Ammon's horn (tissue), 1 donor: ENCODE measurements around the gene SORBS1.

Experiments used
- DNase-seq: peaks from one replicate; pipeline ENCODE4 v3.0.0-alpha.2; 2016; ENCODE audit warnings: low spot score

Gene SORBS1

DNA sequence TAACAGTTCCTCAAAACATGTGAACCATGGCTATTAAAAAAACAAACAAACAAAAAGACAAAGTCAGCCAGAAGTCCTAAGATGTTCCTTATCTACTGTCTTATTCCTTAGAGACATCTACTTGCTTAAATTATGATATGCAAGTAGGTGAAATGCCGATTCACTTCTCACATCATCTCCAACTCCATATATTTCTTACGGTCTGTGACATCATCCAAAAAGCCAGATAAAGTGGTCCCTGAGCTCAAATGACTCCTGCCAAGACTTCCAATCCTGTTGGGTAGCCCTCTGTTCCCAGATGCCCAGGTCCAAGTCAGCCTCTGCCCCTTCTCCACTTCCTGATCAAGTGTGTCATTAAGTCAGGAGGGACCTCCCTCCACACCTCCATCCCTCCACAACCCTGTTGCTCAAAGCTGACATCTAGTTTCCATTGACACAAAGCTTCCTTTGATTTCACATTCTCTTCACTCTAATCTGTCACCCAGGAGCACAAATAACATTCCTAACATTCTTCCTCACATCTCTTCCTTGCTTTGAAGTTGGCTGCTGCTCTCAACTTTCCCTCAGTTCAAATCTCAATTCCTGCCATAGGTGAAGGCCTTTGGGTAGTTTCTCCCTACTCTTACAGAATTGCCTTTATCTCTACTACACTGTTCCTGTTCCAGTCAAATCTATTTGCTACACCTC lies 214.3 kb downstream of the SORBS1 start:
- no peak for DNase-seq

DNA sequence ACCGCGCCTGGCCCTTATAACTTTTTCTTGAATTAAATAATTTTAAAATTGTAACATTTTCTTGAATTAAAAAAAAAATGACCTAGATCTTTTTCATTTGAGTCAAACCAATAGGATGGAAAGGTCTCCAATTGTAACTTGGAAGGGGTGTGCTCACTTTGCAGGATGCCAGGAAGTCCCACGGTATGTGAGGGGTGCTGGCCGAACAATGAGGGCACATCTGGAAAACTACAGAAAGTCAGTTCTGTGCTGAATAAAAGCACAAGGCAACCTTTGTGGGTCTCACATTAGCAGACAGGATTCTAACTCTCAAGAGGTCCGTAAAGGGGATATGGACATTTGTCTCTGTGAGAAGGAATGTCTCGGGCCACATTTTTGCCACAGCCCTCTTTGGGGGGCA lies 217.6 kb downstream of the SORBS1 start:
- no peak for DNase-seq

- no peak for DNase-seq
Measured at GRCh38 chr10:95341716-95342130, 219.4 kb downstream of the SORBS1 start.

GRCh38 chr10:95339863-95340262 lies 221.3 kb downstream of the SORBS1 start:
- no peak for DNase-seq

GRCh38 chr10:95337423-95338160 lies 223.6 kb downstream of the SORBS1 start:
- no peak for DNase-seq

GRCh38 chr10:95336702-95337101 lies 224.5 kb downstream of the SORBS1 start:
- DNase-seq: no peak

GRCh38 chr10:95335933-95336699 lies 225.1 kb downstream of the SORBS1 start:
- no peak for DNase-seq

- DNase-seq: no peak
Measured at GRCh38 chr10:95334805-95335144, 226.4 kb downstream of the SORBS1 start.

DNA sequence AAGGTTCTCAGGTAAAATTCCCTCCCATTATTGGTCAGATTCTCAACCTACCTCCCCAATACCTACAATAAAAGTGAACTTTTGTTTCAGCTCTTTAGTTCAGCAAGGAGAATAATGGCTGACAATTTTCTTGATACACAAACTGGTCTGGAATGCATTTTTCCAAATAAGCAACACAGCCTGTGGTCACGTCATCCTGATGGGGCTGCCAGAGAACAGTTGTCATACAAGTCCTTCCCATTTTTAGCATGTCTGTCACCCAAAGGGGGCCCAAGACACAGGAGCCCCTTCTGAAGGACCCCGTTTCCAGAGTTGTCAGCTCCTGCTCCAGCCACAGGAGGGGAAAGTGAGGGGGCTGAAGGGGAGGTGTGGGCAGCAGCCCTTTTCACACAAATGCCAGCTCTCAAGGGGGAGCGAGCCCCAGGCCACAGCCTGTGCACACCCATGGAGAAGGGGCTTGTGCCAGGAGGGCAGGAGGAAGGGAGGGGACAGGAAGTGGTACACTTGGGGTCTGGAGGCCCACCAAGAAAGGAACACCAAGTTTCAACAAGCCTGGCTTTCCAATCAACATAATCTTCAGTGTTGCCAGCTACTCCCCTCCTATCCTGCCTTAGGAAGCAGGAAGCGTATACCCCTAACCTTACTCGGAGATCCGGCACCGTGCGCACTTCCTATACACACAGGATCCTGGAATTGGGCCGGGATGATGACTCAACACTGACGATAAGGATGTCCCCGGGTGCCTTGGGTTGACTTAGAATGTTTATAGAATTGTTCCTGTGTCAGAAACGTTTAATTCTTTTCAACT lies 227.0 kb downstream of the SORBS1 start:
- no peak for DNase-seq

DNA sequence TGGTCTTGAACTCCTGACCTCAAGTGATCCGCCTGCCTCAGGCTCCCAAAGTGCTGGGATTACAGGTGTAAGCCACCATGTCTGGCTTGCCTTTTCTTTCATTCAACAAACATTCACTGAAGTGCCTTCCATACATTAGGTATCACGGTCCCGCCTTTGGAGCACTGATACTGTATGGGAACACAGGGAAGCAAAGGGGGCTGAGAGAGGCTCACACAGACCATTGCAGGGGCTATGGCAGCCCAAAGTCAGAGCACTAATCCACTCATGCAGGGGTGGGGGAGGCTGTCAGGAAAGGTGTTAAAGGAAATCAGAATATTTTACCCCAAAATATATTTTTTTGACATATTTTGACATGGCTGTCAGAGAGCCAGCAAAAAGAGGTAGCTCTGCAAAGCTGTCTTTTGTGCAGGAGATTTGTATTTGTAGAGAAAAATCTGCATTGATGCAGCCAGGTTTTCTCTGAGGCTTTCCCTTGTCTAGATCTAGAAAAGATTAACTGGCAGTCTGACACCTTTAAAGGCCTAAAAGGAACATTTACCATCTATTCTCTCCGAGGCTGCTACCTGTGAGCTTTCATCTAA lies 228.4 kb downstream of the SORBS1 start:
- DNase-seq: no peak

DNA sequence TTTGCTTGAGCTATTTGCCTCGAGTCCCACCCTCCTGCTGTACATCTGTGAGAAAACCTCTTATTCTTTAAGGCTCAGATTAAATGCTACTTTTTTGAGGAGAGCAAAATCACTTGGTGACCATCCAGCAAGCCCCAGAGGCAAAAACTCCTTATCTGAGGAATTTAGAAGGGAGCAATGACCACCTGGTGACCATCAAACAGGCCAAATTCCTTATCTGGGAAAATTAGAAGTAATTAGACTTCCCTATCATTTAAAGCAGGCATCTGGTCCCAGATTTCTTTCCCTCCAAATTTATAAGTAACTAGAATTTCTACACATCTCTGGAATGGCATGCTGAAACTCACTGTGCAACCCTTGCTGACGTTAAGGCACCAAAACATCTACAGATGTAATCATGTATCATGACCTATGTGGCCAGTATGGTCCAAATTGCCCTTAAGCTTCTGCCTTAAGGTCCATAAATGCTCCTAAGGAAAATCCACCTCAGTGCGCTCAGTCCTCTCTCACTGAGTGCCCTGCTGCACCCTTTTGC lies 229.5 kb downstream of the SORBS1 start:
- no peak for DNase-seq

DNA sequence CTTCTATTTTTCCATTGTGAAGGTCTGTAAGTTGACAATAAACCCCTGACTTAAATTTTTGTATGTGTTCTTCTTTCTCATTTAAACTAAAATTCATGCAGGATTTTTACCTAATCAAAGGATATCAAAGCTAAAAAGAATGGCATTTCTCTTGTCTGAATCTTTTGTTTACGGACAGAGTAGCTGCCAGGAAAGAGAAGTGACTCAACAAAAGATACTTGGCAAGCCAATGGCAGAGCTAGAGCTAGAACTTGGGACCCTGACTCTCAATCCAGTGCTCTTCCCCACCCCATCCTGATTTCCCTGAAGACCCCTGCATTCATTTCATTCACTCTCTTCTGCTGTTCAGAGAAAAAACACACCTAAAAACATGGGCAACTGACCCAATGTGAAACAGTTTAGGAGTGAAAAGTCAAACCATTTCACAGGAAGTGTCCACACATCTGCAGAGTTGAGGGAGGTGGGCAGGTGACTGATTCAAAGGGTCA lies 230.2 kb downstream of the SORBS1 start:
- DNase-seq: no peak

- no peak for DNase-seq
Measured at GRCh38 chr10:95329296-95329695, 231.9 kb downstream of the SORBS1 start.

GRCh38 chr10:95328013-95328412 lies 233.2 kb downstream of the SORBS1 start:
- DNase-seq: no peak

GRCh38 chr10:95327367-95327766 lies 233.8 kb downstream of the SORBS1 start:
- DNase-seq: peak; percentile 16

DNA sequence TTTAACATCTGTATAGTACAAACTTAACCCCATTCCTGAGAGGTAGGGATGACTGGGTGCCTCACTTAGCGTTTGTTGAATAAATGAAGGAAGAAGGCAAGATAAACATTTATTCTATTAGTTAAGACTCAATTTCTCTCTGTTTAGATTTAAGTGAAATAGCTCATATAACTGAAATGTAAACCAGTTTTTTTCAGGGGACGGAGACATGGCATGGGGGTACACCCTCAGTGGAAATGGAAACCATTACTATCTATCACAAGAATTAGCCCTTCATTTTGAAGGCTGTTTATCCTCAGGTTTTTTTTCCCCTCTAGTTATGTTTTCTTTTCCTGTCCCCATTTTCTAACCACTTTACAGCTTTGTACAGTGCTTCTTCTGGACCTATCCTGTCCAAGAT lies 234.8 kb downstream of the SORBS1 start:
- DNase-seq: no peak

GRCh38 chr10:95325863-95326262 lies 235.3 kb downstream of the SORBS1 start:
- DNase-seq: no peak

DNA sequence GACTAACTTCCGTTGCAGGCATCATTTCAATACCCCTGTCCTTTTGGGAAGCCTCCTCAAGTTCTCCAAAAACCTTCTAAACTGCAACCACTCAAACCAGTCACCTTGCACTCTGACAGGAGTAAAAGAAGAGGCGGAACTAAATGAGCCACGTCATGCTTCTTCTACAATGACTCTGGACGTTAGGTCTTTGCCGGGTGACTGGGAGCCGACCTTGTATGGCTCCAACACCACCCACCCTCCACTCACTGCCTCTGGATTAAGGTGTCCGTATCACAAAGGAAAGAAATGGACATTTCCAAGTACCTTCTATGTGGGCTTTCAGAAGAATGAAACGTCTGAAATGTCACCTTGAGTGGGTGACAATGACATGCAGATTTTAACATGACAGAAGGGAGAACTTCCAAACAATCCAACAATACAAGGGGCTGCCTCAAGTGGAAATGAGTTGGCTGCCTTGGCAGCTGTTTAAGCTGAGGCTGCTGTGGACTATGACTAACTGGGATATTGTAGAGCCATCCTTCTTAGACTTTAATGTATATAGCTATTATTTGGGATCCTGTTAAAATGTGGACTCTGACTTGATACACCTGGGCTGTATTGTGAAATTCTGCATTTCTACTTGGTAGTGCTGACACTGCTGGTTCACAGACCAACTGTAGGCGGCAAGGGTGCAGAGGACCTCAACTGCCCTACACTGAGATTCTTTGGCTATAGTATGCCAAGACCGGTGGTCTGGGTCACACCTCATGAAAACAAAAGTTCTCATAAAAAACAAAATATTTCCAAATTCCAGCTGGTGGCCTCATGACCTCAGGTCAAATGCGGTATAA lies 236.5 kb downstream of the SORBS1 start:
- DNase-seq: no peak

DNA sequence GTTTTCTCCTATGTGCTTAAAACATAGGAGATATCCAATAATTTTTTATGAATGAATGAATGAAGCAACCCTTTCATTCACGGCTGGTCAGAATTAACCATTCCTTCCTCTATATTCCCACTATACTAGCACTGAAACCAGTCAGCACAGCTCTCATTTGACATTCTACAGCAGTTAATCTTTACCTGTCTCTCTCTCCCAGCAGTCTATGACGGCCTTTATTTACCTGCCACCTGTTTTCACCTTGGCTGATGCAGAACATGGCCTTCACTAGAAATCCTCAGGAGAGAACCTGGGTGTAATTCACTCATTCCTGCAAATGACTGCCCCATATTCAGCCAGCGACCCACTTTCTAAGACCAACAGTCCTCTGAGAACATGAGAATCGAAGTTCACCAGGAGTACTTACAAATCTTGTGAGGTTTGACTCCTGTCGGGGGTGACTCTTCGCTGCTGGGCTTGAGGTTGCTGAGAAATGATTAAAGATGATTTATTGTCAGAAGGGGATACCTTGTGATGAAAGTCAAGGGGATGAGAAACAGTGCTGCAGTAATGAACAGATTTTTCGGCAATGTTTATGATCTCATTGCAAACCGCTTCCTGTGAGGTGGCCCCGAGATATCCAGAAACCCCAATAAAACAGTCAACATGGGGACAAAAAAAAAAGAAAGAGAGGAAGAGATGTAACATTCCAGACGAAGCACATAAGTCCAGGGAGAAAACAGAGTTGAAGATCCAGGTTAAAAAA lies 239.4 kb downstream of the SORBS1 start:
- DNase-seq: no peak

GRCh38 chr10:95319239-95319638 lies 241.9 kb downstream of the SORBS1 start:
- no peak for DNase-seq
